GM19023 (cell line): ENCODE measurements around the gene SCN7A.

Source experiments
- ATAC-seq: cut with Tn5 transposase; IDR thresholded peaks from one replicate; pipeline ENCODE4 v1.9.1; 2021; ENCODE audit warnings: mild to moderate bottlenecking, moderate library complexity; ENCODE audit not compliant: unreplicated experiment

The SCN7A gene

DNA sequence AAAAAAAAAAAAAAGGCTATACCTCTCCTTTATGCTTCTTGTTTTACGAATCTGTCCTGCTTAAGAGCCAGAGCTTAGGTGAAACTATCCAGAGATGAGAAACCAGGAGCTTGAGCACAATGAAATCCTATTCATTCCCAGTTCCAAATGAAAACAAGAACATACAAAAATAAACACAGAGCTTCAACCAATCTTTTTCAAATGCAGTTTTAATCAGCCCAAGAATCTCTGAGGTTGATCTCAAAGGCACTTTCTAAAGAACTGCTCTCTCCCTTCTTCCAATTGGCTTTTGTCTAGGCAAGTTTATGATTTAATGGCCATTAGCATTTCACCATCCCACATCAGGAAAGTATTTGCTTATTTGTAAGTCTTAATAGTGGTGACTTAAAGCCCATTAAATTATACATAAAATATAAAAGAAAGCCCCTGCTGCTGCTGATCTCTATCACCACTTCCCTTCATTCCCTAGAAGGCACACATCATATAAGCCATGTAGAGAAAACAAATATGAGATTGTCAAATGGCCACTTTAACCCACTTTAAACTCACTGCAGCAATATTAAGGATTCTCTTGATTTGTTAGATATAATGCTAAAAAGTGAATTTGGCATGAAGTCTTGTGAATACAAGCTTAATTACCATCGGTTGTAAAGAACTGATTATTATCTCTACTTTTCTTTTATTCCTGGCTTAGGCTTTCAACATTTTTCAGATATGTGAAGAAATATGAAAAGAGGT is 89.0 kb downstream of the SCN7A start:
- ATAC-seq = no peak

DNA sequence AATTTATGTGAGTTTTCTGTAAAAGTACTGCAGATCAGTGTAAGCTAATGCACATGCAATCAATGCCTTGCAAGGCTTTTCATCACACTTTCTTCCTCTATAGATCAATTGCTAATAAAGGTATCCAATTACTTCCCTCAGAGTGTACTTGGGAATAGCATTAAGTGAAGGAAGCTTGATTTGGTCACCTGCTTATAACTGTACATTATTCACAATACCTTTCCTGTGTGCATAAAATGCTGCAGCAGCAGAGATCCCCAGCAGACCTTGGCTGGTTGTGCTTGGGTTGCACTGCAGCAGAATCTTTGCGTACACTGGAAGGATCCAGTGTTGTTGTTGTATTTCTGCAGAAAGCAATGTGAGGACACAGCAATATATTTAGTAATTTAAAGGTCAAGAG is 99.8 kb downstream of the SCN7A start:
- ATAC-seq = no peak

DNA sequence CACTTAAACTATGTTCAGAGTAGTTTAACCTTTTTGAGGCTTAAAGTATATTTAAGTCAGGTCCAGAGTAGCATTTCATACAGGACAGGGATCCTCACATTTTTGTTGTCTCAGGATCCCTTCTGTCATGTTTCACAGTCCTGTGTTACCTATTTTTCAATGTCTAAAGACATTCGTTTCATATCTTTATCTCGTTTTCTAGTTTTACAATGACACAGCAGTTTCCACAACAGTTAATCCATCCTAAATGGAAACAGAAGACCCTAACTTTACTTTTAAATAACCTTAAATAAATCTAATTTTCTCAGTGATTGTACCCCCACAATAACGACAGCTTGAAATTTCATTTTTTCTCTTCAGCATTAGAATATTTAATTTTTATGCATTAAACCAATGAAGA is 101.0 kb downstream of the SCN7A start:
- no peak for ATAC-seq

DNA sequence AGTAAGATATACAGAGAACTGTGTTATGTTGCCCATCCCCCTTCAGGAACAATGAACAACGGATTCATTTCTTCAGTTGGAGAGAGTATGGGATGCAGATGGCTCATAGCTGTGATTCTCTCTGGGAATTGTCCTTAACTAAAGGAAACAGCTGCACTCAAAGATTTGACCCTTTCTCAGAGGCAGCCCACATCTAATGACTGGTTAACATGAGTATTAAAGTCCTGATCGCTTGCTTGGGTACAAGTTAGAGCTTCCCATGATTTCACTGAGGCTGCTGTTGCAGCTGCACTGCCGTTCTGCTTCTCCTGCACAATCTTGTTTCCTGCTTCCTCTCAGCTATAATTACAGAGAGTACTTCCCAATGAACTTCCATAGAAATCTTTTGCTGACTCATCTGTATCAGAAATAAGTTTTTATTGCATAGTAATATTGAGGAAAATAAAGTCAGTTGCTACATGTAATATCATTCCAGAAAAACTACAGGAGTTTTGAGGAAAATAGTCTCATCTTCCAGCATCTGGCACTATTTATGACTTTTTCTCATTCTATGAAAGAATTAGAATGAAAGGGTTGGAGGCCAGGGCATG is 105.5 kb downstream of the SCN7A start:
- ATAC-seq = no peak

DNA sequence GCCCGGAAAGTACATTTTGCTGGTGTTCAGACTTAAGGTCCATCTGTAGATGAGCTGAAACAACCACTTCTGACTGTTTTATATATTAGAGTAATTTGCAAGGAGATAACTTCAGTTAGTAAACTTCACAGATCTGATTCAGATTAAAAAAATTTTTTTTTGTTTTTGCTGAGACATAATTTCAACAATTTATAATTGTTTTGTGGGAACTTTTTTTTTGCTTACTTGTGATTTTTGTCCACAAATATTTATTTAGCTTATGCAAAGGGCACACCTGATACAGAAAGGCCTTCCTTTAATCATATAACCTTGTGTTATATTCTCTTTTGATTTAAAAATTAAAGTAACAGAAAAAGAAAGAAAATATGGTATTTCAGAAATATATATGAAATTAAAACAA is 108.7 kb downstream of the SCN7A start:
- no peak for ATAC-seq

DNA sequence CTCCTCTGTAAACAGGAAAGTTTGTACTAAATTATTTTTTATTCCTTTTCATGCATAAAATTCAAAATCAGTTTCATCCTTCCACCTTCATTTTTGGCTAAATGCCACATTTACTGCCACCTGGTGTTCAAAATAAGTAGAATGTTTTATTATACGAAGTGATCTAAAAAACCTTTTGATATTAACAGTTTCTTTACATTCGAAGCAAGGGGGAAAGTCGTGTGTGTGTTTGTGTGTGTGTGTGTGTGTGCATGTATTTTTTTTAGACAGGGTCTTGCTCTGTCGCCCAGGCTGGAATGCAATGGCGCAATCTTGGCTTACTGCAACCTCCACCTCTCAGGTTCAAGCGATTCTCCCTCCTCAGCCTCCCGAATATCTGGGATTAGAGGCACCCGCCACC is 109.3 kb downstream of the SCN7A start:
- ATAC-seq = no peak

DNA sequence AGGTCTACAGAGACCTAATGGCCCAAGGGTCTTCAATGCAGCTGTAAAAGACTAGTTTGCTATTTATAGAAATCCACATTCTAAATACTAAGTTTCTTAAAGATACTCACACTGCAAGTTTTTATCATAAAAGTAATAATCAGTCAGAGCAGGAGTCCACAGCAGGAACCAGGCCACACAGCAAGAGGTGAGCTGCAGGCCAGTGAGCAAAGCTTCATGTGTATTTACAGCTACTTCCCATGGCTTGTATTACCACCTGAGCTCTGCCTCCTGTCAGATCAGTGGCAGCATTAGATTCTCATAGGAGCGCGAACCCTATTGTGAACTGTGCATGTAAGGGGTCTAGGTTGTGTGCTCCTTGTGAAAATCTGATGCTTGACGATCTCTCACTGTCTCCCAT is 111.6 kb downstream of the SCN7A start:
- no peak for ATAC-seq

DNA sequence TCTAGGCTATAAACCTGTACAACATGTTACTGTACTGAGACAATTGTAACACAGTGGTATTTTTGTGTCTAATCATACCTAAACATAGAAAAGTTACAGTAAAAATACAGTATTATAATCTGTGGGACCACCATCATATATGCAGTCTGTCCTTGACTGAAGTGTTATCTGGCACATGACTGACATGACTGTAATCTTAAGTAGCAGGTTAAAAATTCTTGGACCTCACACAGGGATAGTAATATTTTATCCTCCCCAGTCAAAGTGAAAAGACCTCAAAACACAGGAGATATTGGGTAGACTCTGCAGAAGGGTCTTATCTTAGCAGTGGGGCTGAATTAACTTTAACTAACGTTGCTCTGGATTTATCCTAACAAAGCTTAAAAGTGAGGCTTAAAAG is 113.4 kb downstream of the SCN7A start:
- no peak for ATAC-seq

DNA sequence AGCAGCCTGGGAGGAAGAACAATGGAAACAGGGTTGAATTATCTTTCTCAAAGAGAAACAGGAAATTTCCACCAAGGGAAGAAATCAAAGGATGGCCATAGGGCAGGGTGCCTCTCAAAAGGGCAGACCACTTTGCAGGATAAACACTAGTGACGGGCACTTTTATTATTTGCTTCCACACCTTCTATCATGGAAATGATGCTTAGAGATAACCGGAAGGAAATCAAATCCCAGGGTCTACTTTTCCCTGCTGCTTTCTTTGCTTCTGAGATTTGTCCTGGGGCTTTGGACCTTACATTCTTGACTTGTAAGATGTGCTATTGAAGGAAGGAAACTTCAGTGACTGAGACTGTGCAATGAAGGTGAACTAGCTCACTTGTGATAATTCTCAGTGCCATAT is 117.2 kb downstream of the SCN7A start:
- ATAC-seq = no peak

DNA sequence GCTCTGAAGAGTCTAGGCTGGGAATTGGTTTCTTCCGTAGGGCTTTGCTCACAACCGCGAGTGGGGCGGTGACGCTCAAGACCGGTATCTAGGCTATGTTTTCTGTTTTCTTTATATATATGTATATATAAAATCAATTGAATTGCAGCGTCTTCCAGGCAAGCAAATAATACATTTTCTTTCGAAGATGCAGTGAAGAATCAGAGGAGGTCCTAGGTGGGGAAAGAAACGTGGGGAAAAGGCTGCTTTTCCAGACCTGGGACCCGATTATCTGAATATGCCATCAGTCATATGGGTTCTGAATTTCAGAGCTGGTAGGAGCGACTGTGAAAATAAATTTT is 117.6 kb downstream of the SCN7A start:
- no peak for ATAC-seq

DNA sequence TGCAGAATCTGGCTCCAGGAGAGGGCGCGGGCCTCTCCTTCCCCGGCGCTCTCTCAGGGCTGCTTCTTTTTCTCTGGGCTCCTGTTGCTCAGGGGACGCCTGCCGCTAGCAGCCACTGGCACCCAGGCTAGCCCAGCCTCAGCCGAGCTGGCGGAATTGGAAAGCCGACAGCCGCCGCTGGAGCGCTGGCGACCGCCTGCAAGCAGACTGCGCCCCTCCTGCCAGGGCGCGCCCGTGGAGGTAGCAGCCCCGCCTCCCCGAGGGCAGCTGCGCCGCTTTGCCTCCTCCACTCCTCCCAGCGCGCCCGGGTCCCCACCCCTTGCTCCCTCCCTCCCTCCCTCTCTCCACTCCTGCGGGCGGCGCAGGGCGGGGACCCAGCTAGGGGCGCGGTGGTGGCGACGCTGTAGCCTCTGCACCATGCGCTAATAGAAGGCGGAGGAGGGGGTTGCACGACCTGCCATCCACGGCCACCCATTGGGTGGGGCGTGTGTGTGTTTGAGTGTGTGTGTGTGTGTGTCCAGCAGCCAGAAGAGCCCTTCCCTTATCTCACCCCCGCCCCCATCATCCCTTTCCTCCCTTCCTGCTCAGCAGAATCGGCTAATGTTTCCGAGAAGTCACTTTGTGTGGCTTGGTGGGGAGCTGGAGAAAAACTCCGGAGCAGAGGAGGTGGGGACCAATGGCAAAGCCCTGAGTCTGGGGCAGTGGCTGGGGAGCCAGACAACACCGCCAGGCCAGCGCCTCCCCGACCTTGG is 118.1 kb downstream of the SCN7A start, which contains the start of gene SCN9A:
Gene SCN9A, minus strand, starts transcription at position 209 of the 752 bp plus-strand sequence. CDS start 64,188 bp downstream, outside the sequence.
- no peak for ATAC-seq

DNA sequence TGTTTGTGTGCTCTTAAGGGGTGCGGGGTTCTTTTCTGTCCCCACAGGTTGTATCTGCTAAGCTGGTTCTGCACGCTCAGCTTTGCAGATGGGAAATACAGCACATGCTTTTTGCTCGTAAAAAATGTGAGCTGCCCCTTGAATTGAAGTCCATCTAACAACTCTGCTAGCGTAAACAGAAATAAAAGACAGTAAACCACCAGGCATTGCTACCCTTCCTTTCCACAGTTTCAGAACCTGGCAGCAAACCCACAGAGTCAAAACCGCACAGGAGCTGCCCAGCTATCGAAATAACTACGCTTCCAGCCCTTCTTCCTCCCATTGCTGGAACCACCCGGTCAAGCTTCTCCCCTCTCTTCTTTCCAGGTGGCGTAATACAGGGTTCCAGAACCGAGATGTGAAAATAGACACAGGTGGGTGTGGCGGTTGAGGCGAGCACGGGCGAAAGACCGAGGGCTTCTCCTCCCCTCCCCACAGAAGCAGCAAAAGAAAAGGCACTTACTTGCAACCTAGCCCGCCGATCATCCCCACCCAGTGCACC is 118.8 kb downstream of the SCN7A start:
- ATAC-seq = no peak

DNA sequence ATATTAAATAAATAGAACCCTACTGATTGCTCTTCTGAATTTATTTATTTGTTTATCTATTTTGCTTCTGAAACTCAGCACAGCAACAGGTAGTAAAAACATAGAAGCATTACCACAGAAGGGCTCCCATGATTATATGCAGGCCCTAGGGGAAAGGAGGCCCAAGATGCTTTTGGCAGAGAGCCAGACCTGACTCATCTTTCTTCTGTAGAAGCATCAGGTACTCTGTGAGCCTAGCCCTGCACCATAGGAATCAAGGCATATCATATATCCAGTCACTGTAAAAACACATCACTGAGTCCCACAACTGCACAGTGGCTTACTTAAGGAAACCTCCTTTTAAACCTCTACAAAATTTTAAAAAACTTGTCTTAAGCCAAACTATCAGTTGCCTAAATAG is 120.1 kb downstream of the SCN7A start:
- ATAC-seq = no peak

DNA sequence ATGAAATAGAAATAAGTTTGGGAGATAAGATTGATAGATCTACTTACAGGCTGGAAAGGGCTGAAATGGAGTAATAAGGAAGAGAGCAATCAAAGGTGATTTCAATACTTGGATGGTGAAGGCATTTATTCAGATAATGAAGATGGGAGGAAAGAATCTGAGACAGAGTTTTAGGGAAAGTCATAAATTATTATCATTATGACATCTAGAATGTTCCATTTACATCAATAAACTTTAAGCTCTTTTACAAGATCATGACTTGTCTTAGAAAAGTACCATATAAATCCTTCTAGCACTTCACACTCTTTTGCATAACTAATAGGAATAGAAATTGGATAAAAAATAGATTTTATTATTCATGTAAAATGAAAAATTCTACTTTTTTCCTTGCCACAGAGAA is 120.5 kb downstream of the SCN7A start:
- no peak for ATAC-seq

DNA sequence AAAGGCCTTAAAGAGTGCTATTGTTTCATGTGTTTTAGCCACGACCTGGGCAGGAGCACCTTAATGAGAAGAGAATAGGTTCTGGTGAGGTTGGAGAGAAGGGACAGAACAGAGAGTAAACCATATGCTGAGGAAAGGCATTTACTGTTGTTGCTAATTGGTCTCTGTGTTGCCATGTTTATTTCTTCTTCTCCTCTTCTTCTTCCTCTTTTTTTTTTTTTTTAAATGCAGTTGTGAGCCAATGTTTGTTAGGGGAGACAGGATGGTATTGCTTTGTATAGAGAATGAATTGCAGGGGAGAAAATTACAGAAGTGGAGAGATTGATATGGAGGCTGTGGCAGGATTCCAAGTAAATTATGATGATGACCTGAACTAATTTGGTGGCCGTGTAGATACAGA is 120.9 kb downstream of the SCN7A start:
- no peak for ATAC-seq

DNA sequence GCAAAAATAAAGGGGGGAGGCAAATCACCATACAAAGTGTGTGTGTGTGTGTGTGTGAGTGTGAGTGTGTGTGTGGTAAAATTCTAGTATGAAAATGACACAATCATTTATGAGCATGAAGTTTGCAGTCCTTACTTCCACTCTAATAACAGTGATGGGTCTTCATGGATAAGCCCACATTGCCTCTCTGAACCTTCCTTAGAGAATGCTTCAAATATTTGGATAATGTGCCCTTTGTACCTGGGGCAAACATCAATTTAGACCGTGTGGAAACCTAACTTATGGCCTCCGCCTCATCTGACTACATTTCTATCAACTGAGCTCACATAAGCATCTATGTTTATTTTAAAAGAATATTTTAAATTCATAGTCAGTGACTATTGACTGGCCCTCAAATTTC is 122.0 kb downstream of the SCN7A start:
- no peak for ATAC-seq

DNA sequence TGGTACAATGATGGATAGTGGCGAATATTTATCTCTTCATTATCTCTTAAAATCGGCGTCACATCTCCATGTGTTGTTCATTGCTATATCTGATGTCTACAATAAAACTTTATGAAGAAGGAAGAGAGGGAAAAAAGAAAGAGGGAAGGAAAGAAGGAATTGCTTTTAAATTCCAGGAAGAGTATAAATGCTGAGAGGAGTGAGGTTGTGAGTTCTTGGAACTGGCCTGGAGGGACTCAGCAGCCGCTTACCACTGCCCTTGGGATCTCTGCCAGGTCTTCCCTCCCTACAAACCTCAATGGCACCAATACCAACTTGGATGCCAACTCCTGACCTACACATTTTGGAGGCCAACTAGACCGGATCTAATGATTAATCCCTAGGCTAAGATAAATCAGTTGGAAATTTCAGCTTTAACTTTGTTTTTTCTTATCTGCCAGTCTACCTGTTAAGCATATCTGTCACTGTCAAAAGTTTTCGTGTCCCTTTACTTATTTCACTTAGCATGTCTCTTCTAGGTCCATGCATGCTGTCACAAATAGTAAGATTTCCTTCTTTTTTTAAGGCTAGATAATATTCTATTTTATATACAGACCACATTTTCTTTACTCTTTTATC is 128.1 kb downstream of the SCN7A start:
- no peak for ATAC-seq

DNA sequence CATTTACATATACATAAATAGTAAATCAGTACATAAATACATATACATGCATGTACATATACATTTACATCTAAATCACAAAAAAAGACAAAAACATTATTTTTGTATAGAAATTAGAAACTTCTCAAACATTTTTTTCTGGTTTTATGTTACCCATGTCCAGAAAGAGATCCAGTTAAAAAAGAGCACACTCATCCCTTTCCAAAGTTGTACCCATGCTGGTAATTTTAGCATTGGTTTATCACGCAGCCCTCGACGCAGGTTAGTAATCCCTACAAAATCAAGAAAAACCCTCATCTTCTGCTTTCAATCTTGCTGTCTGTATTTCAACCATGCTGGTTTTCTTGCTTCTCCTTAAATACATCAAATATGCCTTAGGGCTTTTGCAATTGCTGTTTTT is 128.8 kb downstream of the SCN7A start:
- ATAC-seq = no peak

DNA sequence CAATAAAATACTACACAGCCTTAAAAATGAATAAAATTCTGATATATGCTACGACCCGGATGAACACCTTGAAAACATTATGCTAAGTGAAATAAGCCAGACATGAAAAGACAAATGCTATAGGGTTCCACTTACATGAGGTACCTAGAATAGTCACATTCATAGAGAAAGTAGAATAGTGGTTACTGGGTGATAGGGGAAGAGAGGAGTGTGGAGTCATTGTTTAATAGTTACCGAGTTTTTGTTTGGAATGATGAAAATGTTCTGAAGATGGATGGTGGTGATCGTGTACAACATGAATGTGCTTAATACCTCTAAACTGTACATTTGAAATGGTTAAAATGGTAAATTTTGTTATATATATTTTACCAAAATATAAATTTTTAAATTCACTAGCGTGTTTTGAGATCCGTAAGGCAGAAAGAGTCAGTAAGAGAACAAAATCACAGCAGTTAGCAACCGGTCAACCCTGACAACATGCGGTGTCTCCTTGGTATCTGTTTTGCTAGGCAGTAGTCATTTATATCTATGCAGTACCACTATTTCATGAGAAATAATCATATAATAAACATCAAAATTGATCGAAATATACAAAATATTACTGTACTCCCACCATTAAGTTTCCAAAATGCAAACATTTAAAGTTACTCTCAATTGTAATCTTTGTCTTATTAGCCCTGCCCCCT is 129.4 kb downstream of the SCN7A start:
- no peak for ATAC-seq

DNA sequence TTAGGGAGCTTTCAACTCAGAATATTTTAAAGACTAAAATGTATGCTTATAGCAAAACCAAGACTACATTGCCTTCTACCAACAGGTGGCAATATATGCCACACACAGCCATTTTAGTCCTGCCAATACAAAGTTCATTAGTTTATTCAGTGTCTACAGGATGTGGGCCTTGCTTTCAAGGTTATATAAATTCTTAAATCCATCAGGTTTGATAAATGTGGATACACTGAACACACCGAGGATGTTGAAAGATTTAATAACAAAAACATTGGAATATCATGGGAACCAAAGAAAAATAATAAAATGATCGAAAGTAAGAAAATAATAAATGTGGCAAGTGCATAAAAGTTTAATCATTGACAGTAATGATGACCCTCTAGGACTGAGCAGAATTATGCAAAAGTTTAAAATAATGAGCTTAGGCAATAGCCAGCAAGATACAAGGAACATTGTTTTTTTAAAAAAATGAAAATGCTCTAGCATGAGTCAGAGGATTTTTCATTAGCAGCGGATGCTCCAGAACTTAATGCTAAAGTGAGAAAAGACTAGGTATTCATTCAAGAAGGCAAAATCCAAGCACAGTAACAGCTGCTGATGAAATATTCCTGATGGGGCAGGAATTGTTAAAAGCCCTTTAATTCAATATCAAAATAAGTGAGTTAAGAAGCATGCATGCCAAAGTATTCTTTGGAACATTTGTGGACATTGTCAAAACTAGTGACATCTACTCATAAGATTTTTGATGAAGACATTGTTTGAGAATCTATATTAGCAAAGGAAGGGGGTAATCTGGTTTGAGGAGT is 132.5 kb downstream of the SCN7A start:
- ATAC-seq = no peak
